Measurements from ENCODE around the gene FGF9.

Gene FGF9

DNA sequence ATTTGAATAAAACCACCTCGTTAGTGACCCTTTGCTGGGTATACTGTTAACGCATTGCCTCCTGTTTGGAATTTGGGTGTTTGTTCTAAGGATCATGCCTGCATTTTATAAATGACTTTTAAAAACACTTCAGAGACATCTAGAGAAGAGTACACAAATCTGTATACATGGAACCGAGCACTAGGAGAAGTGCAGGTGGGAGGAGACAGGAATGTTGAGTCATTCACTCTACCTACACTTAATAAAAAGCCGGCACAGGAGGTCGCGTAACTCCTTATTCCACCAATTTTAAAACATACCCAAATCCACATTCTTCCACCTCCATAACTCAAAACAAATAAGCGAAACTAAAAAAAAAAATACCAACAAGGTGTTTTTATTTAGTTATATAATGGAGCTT lies 48.6 kb downstream of the FGF9 start:
- no peak for DNase-seq

DNA sequence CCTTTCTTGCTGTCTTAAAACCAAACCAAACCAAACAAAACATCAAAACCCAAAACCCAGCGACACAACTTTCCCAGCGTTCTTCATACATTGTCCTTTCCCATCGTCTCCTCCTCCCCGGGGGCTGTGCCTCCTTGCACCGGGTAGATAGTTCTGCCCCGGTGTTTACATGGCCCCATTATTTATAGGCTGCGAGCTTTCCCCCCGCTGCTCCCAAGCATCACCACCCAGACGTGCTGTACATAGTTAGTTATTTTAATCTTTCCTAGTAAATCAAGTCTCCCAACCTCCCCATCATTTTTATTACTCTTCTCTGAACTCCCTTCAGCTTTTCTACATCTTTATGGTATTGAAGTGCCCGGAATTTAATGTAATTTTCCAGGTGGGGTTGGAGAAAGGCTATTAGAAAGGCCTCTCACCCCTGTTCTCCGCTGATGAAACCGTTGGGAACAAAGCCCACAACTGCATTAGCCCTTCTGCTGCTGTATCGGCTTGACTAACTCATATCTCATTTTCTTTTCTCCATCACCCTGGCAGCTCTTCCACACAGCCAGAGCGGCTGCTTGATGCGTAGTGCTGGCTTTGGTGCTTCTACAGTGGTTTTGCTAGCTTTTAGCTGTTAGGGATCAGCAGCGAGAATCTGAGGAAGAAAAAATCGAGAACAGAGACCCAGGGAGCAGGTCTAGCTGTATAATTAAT lies 53.1 kb downstream of the FGF9 start:
- DNase-seq = no peak

DNA sequence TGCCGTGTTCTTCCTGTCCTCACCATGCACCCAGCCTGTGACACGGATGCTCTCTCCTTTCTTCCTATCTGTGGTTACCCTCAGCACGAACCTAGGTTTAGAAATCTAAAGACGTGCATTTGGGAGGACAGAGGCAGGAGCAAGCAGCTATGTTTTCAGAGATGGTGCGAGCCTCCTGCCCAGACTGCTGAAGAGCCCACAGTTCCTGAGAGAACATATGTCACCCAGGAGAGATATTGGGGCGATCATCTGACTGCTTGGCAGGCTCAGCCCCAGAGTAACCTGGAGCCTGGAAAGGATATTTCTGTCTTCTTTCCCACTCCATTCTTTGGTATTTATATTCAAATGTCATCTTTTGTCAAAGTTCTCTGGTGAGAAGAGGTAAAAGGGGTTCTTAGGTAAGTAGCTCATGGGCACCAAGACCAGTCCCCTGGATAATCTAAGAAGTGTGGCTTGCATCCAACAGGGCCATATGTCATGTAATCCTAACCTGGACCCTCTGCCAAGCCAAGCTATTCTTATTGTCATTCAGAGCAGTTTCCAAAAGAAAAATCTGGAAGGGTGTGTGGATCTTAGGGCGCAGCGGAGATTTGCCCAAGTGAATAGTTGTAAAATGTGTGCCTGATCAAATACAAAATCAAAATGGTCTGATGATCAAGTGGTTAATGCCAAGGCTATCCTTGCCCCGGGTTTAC lies 59.5 kb downstream of the FGF9 start:
- DNase-seq = no peak

DNA sequence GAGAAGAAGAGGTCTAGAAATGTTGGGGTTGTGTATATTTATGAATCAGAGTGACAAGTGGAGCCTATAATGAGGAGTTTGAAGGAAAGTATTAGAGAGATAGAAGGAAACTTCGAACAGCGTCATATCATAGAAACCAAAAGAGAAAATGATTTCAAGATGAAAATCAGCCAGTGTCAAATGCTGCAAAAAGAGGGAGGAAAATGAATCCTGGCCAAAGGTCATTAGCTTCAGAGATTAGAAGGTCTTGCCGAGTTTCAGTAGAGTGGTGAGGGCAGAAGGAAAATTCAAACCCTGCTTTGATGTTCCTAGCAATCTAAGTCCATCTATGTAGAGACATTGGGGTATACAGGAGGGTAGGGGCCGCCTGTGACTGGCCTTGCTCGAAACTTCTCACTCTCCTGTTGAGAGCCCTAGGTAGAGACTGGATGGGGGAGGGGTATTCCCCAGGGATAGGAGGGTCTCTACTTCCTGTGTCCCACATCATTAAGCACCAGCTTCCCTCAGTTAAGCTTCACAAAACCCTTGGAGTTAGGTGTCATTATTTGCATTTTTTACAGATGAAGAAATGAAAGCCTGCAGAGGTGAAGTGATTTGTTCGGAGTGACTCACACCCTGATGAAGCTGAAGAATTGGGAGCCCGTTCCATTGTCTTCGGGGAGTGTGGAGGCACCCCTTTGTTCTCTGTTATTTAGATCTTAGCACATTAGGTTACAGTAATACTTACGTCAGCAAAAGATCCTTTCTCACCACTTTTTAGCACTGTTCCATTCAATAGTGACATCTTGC lies 62.8 kb downstream of the FGF9 start:
- no peak for DNase-seq

DNA sequence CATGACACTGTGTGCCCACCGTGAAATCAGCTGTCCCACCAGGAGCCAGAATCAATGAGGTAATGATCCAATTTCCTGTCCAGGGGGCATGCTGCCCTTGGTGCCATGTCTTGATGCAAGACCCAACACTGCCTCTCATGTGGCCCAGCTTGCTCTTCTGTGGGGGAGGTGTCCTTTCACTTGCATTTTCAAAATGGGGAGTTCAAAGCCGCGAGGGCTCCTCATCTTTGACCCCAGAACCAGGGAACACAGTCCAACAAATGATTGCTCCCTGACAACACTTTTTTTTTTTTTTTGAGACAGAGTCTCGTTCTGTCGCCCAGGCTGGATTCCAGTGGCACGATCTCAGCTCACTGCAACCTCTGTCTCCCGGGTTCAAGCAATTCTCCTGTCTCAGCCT lies 64.1 kb downstream of the FGF9 start:
- DNase-seq = no peak

DNA sequence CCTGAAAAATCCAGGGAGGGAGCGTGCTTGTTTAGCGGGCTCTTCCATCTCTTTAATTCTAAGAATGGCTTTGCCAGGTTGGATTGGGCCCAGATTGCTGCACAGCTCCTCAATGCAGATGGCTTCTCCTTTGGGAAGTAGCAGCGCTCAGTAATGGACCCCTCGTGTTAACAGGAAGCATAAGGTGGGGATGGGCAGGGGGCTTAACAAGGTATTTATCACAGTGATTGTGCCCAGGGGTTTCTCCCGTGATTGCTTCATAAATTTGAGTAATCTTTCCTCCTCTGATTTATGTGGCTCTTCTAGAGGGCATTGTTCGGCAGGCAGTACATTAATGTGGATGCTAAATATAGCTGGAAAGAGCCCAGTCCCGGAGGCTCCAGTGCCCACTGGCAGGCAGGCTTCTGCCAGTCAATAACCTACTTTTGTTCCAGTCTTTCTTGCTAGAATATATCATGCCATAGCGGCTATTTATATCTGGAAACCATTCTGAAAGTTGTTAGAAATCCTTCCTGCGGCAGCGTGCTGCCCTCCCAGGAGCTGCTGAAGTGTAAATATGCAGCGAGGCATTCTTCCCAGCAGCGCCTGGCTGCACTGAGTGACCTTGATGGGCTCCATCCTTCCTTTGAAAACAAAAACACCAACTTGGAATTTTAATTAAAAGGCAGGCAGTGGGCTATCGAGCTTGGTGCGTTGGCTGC lies 65.0 kb downstream of the FGF9 start:
- DNase-seq = no peak

DNA sequence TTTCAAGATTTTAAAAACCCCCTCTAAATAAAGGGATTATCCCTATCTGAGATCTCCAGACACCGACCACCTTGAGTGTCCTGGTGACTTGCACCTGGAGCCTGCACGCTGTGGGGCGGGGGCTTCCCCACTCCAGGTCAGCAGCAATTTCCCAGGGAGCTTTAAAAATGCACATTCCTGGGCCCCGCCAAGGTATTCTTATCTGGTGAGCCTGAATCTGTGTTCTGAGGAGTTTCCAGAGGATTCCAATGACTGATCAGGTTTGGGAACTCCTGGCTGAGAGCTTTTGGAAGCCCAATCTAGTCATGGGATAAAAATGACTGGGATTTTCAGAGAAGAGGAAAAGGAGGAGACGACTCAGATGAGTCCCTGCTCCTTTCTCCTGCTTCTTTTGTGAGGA lies 66.1 kb downstream of the FGF9 start:
- no peak for DNase-seq

DNA sequence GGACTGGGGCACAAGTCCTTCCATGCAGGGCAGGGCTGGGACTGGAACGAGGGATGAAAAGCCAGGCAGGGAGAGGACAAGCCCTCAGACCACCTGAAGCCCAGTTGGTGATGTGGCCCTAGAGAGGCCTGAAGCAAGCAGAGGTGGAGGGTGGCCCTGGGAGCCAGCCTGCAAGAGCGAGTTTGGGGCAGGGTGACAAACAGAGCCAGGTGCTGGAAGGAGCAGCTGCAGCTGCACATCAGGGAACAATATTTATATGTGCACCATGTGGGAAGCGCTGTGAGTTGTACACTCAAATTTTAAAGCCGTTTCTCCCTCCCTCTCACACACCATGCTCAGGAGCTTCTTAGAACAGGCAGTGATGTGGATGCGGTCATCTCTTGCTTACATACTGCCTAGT lies 67.8 kb downstream of the FGF9 start:
- no peak for DNase-seq

DNA sequence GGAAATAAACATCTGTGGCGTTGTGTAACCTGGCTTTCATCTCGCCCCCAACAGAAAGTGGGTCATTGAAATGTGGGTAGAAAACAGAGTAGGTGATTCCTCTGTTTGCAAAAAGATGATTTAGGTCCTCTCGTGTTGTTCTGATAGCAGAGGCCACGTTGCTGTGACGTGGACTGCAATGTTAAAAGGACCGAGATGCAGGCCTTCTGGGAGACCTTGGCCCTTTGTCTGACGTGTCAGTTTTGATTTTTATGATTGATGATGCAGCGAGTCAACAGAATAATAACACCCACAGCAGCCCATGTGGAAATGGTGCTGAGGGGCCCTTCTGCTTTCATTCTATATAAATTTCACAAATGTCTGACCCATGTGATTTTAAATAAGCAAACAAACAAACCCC lies 68.9 kb downstream of the FGF9 start:
- DNase-seq = no peak

DNA sequence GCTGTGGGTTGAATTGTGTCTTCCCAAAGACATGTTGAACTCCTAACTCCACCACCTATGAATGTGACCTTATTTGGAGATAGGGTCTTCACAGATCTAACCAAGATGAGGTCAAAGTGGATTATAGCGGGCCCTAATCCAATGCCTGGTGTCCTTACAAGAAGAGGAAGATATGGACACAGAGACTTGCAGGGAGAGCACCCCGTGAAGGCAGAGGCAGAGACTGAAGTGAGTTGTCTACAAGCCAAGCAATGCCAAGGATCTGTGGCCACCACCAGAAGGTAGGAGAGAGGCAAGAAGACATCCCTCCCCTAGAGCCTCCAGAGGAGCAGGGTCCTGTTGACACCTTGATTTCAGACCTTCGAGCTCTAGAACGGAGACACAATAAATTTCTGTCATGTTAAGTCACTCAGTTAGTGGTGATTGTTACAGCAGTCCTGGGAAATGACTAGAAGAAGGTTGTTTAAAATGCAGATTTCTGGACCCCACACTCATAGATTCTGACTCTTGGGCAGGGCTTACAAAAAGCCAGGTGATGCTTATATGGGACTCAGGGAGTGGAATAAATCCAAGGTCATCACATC lies 70.6 kb downstream of the FGF9 start:
- no peak for DNase-seq

DNA sequence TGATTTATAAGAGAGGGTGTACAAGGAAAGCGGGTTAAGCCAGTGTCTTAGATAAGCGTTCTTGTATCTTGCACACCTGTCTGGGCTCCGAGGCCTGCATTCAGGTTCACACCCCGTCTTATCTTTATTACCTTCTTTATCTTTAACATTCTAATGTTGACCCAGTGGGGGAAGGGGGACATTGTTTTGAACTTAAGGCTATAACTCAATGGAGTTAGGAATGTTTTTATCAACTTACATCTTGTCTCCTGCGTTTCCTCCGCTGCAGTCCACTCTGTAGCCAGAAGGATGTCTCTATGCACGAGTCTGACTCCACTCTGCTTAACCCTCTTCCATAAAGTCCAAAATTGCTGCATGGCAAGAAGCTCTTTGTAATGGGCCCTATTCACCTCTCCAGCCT lies 71.2 kb downstream of the FGF9 start:
- DNase-seq = no peak

DNA sequence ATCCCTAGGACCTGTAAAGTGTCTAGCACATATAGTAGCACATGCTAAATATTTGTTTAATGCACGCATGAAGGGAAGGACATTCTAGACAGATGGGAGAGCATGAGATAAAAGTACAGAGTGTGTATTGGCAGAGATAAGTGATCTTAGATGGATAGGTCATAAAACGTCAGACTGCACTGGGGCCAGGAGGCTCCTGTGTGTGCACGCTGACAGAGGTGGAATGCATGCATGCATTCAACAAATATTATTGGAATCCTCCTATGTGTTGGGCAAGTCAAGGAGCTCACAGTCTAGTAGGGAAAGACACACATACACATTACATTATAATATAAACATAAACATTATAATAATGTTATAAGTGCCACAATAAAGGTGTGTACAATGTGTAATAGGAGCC lies 73.3 kb downstream of the FGF9 start:
- no peak for DNase-seq

DNA sequence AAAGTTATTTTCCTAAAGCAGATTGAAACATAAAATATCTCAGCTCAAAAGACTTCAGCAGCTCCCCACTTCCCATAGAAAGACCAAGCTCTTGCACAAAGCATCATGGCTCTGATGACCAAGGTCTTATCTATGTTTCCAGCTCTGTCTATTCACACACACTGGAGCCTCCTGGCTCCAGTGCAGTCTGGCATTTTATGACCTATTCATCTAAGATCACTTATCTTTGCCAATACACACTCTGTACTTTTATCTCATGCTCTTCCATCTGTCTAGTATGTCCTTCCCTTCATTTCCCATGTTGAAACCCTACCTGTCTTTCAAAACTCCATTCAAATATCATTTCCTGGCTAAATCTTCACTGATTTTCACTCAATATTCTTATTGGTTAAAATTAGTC lies 74.4 kb downstream of the FGF9 start:
- no peak for DNase-seq

DNA sequence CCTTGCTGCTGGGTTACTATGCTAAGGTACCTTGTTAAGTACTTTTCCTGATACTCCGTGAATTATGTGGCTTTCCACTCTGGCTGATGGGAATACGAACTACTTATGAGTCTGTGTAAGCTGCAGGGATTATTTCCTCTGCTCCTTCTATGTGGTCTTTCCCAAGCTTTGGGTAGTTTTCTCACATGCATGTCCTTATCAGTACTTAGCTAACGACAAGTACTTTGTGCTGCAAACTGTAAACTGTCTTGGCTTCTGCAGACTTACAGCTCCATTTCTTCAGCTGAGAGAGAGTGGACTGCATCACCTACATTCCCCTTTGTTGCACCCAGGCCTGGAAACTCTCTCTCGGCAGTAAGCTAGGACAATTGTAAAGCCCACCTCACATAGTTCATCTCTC lies 76.6 kb downstream of the FGF9 start:
- no peak for DNase-seq

DNA sequence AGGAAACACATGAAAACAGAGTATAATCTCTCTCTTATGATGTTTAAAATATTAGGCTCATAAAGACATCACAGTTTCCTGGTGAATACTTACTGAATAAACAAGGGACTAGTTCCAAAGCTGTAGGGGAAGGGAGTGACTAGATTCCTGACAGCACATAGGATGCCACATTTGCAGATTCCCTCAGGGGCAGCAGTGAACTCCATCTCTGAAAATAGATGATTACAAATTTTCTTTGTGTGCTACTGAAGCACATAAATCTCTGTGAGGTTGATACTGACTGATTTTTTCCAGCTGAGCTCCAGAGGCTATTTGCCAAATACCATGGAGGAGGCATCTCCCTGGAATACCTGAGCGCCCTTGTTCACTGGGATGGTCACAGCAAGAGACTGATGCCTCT lies 77.3 kb downstream of the FGF9 start:
- DNase-seq = no peak

DNA sequence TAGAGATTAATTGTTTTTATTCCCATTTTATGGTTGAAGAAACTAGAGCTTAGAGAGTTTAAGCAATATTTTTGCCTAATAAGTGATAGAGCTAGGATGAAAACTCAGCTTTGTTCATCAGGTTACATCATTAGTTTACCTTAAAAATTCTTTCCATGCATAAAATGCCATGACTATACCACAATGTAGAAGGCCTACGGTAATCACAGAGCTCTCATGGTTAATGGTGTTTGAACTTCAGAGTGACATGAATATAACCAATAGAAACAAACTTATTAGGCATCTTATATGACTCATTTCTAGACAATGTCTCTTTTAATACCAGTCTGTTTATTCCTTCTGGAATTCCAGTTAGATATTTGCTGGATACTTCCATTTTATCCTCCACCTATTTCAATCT lies 78.5 kb downstream of the FGF9 start:
- no peak for DNase-seq

DNA sequence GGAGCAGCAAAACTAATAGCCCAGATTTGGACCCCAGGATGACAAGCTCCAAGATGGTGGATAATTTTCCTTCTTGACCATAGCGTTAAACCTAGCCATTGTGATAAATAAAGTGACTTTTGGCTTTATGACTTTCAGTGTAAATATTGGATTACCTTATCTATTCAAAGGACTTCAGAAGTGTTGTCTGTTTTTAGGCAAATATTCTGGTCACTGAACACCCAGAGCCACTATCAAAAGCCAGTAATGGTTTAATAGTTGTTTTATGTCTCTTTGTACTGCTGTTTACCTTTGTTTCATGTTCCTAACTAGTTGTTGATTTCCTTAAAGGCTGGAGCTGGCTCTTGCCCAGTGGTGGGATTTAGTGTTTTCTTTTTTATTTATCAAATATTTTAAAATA lies 81.6 kb downstream of the FGF9 start:
- DNase-seq = no peak

DNA sequence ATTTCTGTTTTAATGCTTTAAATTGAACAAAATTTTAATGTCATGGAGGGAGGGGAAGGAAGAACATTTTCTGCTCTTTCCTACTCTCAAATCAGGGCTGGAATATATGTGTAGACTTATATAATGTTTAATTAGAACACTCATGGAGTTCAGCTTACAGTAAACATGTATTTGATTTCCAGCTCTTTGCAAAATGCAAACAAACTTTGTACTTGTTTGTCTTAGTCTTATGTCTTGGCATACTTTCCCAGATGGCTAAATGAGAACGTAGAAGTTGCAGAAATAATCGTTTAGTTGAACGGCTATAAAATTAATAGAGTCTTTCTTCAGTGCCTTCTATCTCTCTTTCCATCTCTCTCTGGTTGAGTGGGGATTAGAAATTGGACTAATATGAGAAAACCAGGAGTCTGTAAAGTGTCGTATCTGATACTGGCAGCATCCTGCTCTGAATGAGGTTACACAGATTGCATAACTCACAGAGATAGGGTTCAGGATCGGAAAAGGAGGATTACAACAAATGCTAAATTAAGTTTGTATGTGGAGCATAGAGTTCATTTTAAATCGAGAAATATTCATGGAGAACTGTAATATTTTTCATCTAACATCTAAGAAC lies 82.3 kb downstream of the FGF9 start:
- DNase-seq = no peak

All from NCI-H1105 treated with DMSO at 0.1 percent for 48 hours (cell line).